Activated T-cell treated with anti-CD3 and anti-CD28 coated beads, Interleukin-2, amount 50 U/mL, for 1 hour (primary cell): ENCODE results near the gene AUP1.

ENCODE experiments used
- DNase-seq: peaks from one replicate; pipeline ENCODE4 v3.0.0-alpha.2; 2020

Gene AUP1

DNA sequence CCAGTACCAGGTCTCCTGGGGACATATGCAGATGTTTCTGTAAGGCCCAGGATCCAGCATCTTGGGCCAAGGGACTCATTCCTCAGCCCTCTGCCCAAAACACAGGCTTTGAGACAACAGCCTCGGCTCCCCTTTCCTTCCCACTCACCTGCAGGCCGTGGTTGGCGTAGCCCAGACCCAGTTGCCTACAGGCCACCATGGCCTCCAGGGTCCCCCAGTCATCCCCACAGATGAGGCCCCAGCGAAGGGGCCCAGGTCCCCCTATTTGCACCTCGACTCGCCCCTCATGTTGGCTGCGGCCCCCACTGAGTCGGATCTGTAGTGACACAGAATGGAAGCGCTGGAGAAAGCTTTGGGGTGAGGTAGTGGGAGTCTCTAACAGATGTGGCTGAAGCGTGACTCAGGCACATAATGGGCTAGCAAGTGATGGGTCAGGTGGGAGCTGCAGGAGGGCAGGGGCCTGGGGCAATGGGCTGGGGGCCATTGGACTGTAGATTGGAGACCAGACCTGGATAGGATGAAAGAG, 6.0 kb upstream of the AUP1 start:
- no peak for DNase-seq

DNA sequence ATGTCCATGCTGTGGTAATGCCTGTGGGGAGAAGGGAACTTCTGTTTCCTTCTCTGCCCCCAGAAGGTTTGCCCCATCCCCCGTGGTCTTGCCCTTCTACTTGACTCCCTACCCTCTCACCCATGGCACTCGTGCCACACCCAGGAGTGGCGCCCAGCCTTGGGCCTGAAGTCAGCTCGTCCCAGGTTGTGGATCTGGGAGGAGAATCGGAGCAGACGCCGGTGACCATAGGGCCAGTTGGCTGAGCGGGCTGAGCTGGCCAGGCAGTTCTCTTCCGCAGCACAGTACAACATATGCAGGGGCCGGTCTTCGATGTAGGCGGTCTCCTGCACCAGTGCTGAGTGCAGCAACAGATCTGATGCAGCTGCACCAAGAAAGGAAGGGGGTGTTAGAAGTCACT, 4.9 kb upstream of the AUP1 start:
- no peak for DNase-seq

DNA sequence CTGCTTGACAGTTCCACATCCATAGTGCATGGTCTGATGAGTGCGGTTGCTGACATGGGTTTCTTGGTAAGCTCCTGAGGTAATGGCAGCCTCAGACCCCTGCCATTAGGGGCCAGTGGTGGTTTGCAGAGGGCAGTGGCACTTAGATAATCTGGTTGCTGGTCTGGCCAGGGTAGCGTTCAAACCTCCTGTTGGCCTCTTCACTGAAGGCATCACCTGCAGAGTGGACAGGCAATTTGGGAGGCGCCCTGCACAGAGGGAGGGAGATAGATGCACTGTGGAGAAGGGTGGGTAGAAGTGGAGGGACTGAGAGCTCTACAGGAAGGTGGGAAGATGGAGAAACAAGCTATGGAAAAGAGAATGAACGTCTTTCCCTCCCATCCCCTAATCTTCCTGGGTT, 4.0 kb upstream of the AUP1 start:
- DNase-seq = no peak

DNA sequence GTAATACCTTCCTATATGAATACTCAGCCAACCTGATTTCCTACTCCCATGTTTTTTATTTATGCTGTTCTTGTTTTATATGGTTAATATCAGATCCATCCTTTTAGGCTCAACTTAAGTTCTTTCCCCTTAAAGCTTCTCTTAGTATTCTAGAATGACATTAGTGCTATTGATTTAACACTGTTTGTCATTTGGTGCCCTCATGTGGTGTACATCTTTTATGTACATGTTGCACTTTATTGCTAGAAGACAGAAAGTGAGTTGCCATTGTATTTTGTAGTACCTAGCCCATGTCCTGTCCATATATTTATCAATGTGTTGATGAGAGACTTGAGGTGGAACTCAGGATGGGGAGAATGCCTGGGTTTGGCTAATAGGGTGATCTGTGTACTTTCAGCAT, 2.7 kb upstream of the AUP1 start:
- no peak for DNase-seq

DNA sequence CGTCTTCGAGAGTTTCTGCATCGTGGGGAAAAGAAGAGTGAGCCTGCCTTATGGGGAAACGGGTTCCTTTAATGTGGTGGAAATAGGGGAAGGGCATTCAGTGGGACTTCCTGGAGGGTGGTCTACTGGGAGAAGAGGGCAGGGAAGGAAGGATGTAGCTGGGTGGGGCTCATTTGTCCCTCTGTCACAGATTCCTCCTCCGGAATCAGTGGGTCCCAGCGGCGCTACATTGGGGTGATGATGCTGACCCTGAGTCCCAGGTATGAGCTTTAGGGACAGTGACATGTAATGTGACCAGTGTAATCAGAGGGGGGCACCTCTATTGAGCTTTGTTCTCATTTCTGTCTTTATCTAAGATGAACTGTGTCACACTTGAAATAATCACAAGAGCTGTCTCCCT, 2.2 kb upstream of the AUP1 start:
- DNase-seq = no peak

DNA sequence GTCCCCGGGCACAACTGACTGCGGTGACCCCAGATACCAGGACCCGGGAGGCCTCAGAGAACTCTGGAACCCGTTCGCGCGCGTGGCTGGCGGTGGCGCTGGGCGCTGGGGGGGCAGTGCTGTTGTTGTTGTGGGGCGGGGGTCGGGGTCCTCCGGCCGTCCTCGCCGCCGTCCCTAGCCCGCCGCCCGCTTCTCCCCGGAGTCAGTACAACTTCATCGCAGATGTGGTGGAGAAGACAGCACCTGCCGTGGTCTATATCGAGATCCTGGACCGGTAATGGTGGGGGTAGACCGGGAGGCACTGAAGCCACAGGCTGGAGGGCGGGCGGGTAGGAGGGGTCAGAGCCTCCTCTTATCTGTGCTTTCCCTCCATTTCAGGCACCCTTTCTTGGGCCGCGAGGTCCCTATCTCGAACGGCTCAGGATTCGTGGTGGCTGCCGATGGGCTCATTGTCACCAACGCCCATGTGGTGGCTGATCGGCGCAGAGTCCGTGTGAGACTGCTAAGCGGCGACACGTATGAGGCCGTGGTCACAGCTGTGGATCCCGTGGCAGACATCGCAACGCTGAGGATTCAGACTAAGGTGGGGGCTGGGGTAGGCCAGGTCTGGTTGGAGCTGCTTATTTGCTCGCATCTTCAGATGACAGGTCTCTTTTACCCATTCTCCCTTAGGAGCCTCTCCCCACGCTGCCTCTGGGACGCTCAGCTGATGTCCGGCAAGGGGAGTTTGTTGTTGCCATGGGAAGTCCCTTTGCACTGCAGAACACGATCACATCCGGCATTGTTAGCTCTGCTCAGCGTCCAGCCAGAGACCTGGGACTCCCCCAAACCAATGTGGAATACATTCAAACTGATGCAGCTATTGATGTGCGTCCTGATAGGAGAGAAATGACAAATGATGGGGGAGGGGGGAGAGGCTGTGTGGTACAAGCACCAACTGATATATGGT, 1.0 kb upstream of the AUP1 start:
- DNase-seq = peak; percentile 60

DNA sequence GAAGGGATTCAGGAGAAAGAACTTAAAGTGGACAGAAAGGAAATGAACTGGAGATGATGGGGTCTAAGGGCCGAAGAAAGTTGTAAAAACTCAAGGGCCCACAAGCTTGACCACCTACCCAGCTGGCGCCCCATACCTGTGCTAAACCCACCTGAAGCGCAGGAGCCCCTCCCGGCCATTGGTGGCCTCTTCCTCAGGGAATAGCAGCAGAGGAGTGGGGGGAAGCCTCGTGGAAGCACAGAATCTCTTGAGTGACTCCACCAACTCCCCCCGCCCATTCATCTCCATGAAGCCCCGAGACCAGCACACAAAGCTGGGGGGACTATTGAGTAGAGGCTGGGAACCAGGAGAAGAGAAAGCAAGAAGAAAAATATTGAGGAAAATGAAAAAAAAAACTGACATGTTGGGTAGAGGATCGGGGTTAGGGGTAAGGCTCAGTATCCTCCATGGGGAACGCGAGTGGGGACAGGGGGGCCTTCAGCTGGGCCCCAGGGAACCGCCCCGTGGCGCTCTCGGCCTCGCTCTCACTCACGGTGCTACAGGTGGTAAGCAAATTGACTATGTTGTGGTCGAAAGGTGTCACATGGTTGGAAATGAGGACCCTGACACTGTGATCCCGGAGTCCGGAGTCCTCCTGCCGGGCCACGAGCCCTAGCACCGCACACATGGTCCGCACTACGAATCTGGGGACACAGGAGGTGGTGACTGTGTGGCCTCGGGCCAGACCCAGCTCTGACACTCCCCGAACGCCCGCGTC, 728 bp downstream of the AUP1 start:
- DNase-seq = no peak

DNA sequence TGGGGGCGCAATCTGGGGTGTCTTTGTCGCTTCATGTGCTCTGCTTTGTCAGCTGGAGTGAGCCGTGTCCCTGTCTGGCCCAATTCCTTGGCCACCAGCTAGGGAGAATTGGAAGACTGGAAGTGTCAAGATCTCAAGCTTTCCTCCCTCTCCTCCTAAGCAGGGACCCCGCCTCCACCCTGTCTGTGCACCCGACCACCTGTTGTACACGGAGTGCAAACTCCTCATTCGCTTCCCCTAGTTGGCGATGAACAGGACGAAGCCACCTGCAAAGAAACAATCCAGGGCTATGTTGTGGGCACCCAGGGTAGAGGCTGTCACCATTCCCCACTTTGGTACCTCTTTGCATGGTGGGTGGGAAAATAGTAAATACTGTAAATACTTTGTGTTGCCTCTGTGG, 1.8 kb downstream of the AUP1 start:
- DNase-seq = no peak

DNA sequence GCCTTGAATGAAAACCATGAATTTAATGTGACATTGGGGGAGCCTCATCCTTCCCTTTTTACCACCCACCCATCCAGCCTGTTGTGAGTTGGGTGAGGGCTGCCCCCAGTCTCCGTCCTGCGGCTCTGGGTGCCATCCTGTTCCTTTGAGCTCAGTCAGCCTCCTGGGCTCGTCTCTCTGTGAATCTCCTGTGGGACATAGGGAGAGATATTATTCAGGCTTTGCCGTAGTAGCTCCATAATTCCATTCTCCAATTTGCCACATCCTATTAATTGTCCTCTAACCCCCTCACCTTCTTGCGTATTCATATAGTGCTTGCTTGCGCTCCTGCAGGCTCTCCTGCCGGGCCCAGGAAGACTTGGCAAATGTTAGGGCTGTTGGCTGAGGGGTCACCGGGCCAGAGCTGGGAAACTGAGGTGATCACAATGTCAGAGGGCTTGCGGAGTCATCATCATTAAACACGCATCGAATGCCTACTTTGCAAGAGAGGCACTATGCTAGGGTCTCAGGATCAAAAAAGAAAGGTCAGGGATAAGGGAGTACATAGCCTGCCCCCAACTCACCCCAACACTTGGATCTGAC, 2.8 kb downstream of the AUP1 start:
- no peak for DNase-seq

DNA sequence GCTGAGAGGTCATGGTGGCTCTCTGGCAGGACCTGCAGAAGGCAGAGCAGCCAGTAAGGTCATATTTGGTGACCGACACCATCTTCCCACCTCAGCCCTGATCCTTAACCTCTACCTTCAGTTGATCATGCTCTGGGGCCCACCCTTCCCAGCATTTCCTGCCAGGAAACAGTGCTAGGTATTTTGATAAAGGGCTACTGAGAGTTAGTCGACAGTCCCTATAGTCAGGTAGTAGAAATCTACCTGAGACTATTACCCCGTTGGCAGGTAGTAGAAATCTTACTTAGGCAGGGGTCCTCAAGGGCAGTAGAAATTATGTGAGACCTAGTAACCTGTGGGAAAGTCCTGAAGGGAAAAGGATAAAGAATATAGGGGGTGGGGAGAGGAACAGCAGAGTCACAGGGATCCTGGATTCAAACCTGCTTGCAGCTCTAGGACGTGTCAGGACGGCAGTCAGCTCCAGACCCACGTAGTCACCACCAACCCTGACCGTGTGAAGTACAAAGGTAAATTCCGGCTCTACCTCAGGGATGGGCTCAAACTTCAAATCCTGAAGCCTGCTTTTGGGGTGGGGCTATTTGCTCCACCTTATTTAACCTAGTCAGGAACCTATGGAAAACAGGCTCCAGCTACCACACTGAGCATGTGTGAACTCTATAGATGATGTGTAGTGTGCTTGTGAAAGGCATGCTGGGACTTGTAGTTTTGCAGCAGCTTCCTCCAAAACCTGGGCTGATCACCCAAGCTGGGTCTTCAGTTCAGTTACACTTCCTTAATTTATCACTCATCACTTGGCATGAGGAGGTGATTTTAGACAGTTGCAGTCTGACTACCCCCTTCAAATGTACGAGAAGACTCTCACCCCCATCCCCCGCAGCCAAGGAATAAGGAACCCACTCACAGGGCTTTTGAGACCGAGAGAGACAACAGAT, 3.5 kb downstream of the AUP1 start, which contains the start of gene DQX1:
Gene DQX1 (minus strand): TSS at position 515 of the 932 bp plus-strand sequence. CDS start 502 bp downstream, at position 13.
- DNase-seq = no peak

DNA sequence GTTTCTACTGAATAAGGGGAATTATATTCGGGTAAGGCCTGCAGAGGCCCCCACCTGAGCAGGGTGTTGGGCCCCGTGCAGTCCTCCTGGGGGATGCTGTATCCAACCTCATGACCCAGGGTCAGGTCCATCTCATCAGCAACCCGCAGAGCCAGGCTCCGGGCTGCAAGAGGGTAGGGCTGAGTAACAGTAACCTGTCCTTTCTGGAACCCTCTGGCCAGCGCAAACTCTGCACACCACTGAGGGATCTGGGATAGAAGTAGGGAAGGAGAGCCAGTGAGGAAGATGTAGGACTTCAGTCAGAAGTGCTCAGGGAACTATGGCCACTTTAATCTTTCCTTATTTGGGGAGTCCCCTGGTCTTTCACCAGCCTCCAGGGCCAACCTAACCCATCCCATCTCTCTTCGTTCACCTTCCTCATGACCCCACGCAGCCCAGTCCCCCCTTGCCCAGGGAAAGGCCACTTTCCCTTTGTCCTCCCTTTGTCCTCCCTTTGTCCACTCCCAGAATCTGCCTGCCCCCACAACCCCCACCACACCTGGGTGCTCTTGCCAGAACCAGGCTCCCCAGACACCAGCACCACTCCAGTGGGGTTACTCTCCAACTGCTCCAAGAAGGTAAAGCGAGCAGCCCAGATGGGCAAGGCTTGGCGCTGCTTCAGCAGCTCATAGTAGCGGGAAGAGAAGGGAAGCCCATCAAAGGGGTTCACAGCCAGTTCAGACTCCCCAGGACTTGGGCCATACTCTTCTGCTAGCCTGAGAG, 4.4 kb downstream of the AUP1 start:
- DNase-seq = no peak

DNA sequence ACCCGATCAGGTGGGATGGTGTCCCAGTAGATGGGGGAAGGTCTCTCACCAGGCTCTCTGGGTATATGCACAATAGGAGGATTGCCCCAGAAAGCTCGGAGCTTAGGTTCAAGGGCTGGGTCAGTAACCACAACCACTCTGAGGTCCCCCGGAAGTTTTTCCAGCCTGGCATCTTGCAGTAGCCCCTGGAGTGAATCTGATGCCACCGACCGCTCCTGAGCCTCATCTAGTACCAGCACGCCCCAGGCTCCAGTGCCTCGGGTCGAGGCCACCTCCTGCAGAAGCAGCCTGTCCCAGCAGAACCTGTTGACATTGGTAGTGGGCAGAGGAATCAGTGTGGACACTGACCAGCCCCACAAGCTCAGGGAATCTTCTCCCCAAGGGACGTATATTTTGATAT, 5.5 kb downstream of the AUP1 start:
- no peak for DNase-seq

DNA sequence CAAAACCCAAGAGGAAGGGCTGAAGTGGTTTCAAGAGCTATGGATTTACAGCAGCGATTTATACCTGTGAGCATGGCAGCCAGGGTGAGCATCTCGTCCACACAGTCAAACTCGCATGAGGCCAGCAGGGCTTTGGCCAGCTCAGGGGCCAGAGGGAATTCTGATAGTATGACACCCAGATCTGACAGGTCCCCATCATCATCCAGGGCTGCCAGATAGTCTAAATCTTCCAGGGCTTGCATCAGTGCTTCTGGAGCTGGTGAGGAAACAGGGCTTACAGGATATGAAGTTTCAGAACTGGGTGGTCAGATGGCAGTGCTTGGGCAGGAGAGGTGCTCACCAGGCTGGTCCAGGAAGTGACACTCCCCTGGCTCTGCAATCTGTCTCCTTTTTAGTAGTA, 7.0 kb downstream of the AUP1 start:
- DNase-seq = no peak

DNA sequence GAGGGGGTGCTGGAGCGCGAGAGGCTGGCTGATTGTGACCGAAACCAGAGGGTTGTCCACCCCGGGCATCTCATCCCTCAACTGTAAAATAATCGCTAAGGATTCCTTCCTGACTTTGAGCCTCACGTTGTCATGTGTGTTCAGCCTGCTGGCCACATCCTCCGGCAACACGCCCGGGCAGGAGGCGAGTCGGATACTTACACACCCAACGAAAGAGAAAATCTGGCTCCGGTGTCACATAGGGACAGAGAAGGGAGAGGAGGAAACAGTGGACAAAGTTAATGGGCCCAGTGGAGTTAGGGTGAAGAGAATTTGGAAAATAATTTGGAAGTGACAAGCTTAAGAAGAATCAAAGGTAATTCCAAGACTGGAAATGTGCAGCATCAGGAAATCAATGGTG, 12.9 kb downstream of the AUP1 start:
- DNase-seq = no peak

DNA sequence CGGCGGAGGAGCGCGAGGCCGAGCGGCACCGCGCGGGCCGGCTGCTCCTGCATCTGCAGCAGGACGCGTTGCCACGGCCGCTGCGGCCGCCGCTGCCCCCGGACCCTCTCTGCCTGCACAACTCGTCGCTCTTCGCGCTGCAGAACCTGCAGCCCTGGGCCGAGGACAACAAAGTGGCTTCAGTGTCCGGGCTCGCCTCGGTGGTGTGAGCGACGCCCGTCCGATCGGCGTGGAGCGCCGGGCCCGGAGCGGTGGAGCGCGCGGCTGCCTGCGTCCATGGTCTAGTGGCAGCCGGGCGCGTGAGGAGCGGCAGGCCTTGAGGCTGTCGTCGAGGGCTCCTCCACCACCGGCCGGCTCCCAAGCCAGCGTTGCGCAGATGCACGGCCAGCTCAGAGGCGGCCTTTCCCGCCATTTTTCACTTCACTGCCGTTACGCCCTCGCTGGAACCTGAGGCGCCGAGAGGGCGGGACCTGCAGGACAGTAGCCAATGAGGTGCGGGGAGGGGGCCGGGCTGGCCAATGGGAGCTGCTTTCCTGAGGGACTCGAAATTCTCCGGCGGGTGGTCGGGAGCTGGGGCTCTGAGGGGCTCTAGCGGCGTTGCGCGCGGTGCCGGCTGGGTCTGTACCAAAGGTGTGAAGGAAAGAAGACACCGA, 13.4 kb downstream of the AUP1 start:
- peak; percentile 81 for DNase-seq

DNA sequence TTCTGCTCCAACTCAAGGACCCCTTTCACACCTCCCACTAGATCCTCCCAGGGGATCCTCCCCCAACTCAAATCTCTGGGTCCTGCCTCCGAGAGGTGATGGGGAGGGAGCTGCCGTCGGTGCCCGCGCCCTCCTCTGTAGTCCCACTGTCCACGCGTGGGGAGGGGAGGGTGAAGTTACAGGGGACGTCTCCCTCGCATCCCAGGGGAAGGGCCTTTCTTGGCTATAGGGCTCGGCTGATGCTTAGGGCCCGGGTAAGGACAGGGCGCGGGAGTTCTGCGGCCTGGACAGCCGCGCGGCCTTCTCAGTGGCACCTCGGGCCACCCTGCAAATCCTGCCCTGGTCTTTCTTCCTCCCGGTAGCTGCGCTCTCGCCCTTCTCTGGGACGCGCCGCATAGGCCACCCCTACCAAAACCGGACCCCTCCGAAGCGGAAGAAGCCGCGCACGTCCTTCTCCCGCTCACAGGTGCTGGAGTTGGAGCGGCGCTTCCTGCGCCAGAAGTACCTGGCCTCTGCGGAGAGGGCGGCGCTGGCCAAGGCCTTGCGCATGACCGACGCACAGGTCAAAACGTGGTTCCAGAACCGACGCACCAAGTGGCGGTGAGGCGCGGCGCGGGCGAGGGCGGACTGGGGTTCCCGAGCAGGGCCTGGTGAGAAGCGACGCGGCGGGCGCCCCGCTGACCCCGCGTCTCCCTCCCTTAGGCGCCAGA, 14.1 kb downstream of the AUP1 start:
- DNase-seq = no peak

DNA sequence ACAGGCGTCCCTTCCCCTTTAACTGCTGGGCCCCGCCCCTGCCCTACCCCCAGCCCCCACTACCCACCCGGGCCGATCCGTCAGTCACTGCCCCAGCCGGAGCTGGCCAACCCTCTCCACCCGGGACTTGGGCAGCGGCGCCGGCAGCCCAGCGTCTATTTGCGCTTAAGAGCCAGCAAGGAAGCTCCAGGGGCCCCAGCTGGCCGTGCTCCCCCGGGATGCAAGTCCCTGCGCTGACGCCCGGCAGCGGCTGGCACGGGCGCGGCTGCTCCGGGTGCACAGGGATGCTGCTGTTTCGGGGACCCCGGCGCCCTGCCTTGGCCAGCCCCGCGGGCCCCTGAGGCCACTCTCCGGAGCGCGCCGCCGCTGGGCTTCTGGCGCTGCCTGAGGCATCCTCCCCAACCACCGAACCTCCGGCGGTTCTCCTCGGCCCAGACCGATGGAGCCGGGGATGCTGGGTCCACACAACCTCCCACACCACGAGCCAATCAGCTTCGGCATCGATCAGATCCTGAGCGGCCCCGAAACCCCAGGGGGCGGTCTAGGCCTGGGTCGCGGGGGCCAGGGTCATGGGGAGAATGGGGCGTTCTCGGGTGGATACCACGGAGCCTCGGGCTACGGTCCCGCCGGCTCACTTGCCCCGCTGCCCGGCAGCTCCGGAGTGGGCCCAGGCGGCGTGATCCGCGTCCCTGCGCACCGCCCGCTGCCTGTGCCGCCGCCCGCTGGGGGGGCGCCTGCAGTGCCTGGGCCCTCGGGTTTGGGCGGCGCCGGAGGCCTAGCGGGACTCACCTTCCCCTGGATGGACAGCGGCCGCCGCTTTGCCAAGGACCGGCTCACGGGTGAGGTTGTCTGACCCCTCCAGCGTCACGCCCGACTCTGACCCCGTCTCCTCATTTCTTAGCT, 14.9 kb downstream of the AUP1 start, which contains the start of gene TLX2:
Gene TLX2 (plus strand): TSS at position 83 of the 903 bp plus-strand sequence. CDS start 357 bp downstream, at position 440.
- DNase-seq = peak; percentile 45

DNA sequence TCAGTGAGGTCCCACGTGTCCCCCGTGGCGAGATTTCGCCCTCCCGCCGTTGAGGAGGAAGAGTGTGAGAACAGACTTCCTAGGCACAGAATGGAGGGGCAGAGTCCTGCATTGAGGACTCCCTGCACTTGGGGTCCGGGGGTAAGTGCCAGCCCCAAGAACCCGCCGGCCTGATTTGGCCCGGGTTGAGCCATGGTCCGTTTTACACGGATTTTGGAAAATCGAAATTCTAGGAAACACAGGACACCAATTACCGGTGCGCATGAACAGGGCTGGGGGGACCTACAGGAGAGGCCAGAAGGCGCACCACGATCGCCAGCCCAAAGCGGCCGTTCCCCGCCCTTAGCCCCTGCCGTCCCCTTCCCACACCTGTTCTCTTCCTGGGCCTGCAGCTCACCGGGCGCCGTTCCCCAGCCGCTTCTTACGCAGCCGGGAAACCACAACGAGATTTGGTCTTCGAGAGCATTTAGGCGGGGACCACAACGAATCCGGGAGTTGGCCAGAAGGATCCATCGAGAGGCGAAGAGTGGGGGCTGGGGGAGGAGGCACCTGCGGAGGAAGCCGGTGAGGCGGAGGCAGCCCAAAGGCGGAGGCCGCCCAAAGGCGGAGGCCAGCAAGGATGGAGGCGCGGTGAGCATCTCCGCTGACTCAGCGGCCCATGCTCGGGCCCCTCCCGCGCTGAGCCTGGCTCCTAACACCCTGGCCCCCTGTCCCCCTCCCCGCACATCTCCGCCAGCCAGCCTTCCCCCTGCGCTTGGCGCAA, 15.7 kb downstream of the AUP1 start:
- DNase-seq = peak; percentile 49
